HG03575 (cell line): ENCODE measurements around the gene LRRC45.

Experiments used
- ATAC-seq: cut with Tn5 transposase; IDR thresholded peaks from one replicate; pipeline ENCODE4 v1.9.1; 2021; ENCODE audit not compliant: unreplicated experiment, insufficient number of reproducible peaks, low FRiP score; ENCODE audit errors: extremely low read depth

The LRRC45 gene

GRCh38 chr17:82016061-82016874 lies 6.8 kb upstream of the LRRC45 start:
- no peak for ATAC-seq

GRCh38 chr17:82016875-82017459 lies 6.1 kb upstream of the LRRC45 start:
- no peak for ATAC-seq

- ATAC-seq, result no peak
These were observed 5.4 kb upstream of the LRRC45 start for GRCh38 chr17:82017612-82018151.

GRCh38 chr17:82018152-82018988 lies 4.7 kb upstream of the LRRC45 start:
- no peak for ATAC-seq

GRCh38 chr17:82018989-82019689 lies 4.0 kb upstream of the LRRC45 start:
- no peak for ATAC-seq

GRCh38 chr17:82019690-82020571 lies 3.2 kb upstream of the LRRC45 start:
- ATAC-seq, result no peak

GRCh38 chr17:82020572-82021106 lies 2.5 kb upstream of the LRRC45 start:
- no peak for ATAC-seq

- ATAC-seq, result no peak
These were observed 1.8 kb upstream of the LRRC45 start for GRCh38 chr17:82021107-82021899.

GRCh38 chr17:82021900-82022309 lies 1.2 kb upstream of the LRRC45 start:
- ATAC-seq, result no peak

GRCh38 chr17:82022310-82022980 lies 660 bp upstream of the LRRC45 start, which contains the start of gene CENPX:
Gene CENPX, minus strand, starts transcription at chr17:82022878. Its CDS starts 17 bp downstream, at chr17:82022861.
- ATAC-seq, result peak; percentile 15

- ATAC-seq, result no peak
These were observed 539 bp downstream of the LRRC45 start for GRCh38 chr17:82023447-82024241.

- no peak for ATAC-seq
These were observed 1.8 kb downstream of the LRRC45 start for GRCh38 chr17:82024859-82025258.

GRCh38 chr17:82025401-82026107 lies 2.4 kb downstream of the LRRC45 start:
- ATAC-seq, result no peak

- no peak for ATAC-seq
These were observed 5.1 kb downstream of the LRRC45 start for GRCh38 chr17:82028246-82028645.

- ATAC-seq, result no peak
These were observed 5.9 kb downstream of the LRRC45 start for GRCh38 chr17:82028966-82029365.
